Cardiac septum (tissue), 1 donor: ENCODE measurements around the gene FMO5. TPM values are rescaled to one million over a fixed set of nuclear protein-coding genes. Genes with fewer than 3 reads are reported as not detected.
"Not testable (repeated sequence)": the region's sequence is repeated elsewhere in the genome, so short reads cannot be mapped to it uniquely, and the experiment has no call there.

ENCODE experiments used
- DNase-seq: peaks from one replicate; pipeline ENCODE4 v3.0.0-alpha.2; 2020; ENCODE audit warnings: low spot score
- intact Hi-C: fragments of 100-400 bp; cut with DNase I; formaldehyde crosslinking; loops from one replicate; pipeline ENCODE4 v1.14.0; 2022
- total RNA-seq: library from RNA; stranded (reverse); fragmentation: NEBNext Ultra II Directional; extraction: Animal tissue kit (Norgen Biotek cat#: 25700); gene quantifications from one replicate; pipeline ENCODE4 v1.2.1, GENCODE V29; 2021
- donor health status: DM: no; HTN: no; CAD: no.

FMO5 gene
- total RNA-seq, 1 donor from 2014 or later, result 0.62 TPM

GRCh38 chr1:147167365-147167764 lies 57.8 kb downstream of the FMO5 start:
- intact Hi-C loops, result no loop called here
- DNase-seq, result no peak

GRCh38 chr1:147163019-147163418 lies 62.1 kb downstream of the FMO5 start:
- intact Hi-C loops, result no loop called here
- DNase-seq, result no peak

GRCh38 chr1:147162093-147162492 lies 63.0 kb downstream of the FMO5 start:
- intact Hi-C loops, result no loop called here
- no peak for DNase-seq

- intact Hi-C loops, DNase-seq: not testable (repeated sequence)
These were observed 68.0 kb downstream of the FMO5 start for GRCh38 chr1:147157116-147157515.

- intact Hi-C loops, result no loop called here
- DNase-seq, result no peak
These were observed 68.5 kb downstream of the FMO5 start for GRCh38 chr1:147156642-147157041.

GRCh38 chr1:147152772-147153171 lies 72.4 kb downstream of the FMO5 start:
- intact Hi-C loops, result no loop called here

GRCh38 chr1:147151244-147151643 lies 73.9 kb downstream of the FMO5 start:
- intact Hi-C loops, result no loop called here
- DNase-seq, result no peak

More at GRCh38 chr1:147152772-147153171, 72.4 kb downstream of the FMO5 start:
- DNase-seq, result no peak

GRCh38 chr1:147142886-147143285 lies 82.3 kb downstream of the FMO5 start:
- intact Hi-C loops, result no loop called here
- DNase-seq, result no peak

Other genes starting within 250 kb of the FMO5 start
- 27.9 TPM for gene PRKAB2, start 52.9 kb downstream of the FMO5 start, total RNA-seq
- 13.0 TPM for gene CHD1L, start 17.3 kb upstream of the FMO5 start, total RNA-seq